ENCODE data around the gene SFRP5. TPM values are rescaled to one million over a fixed set of nuclear protein-coding genes. Genes with fewer than 3 reads are reported as not detected.

SFRP5 gene
- total RNA-seq, 4 donors from 2014 or later = 0.25 to 2.2 (median 0.93) TPM; not detected in 1

- intact Hi-C loops (cut with DNase I; ENCODE audit: low total_unique reads) = no loop called here
- no peak for ATAC-seq
- no peaks in the 10 kb centered on the region for H3K27me3 ChIP-seq
Measured at GRCh38 chr10:97805949-97806348, 34.1 kb upstream of the SFRP5 start.

GRCh38 chr10:97805096-97805884, 33.5 kb upstream of the SFRP5 start:
- Histone ChIP-seq H3K9me3 (no peaks in the 10 kb centered on the region), H3K27me3 (no peaks in the 10 kb centered on the region), H3K36me3 (no peaks in the 10 kb centered on the region), H3K4me1 (peaks cover 14 to 15% of the 10 kb centered on the region in 2 donors), H3K4me3 (peak overlapping the region in 1 of 4 donors; percentile 11), H3K27ac (peak overlapping the region; percentile 41 to 74 (median 70))
- in situ Hi-C loops (cut with MboI; ENCODE audit: low sequenced_read_pairs in 4 of 4) = no loop called here
- ATAC-seq (peak; percentile 63 to 65), DNase-seq (peak; percentile 37 to 41)
- TF ChIP-seq POLR2A (IDR thresholded peaks at IDR 0.05) = no peak
- TF ChIP-seq CTCF (IDR thresholded peaks at IDR 0.05 in 4 of 5, conservative IDR thresholded peaks at IDR 0.05 in 1 of 5) = no peak
- intact Hi-C loops (cut with DNase I; ENCODE audit: low total_unique reads) = no loop called here

More at GRCh38 chr10:97805949-97806348, 34.1 kb upstream of the SFRP5 start:
- Histone ChIP-seq H3K4me3 (no peak overlapping the region), H3K4me1 (peaks cover 14 to 15% of the 10 kb centered on the region in 2 donors), H3K36me3 (no peaks in the 10 kb centered on the region), H3K9me3 (no peaks in the 10 kb centered on the region), H3K27ac (peak overlapping the region in 2 of 4 donors; percentile 69 to 71)
- TF ChIP-seq POLR2A (IDR thresholded peaks at IDR 0.05) (no peak), CTCF (IDR thresholded peaks at IDR 0.05 in 4 of 5, conservative IDR thresholded peaks at IDR 0.05 in 1 of 5) (no peak)
- no peak for DNase-seq
- in situ Hi-C loops (cut with MboI; ENCODE audit: low sequenced_read_pairs in 4 of 4) = no loop called here

GRCh38 chr10:97801422-97801821, 29.6 kb upstream of the SFRP5 start:
- Histone ChIP-seq H3K36me3 (no peaks in the 10 kb centered on the region), H3K4me3 (no peak overlapping the region), H3K4me1 (peaks cover 14 to 15% of the 10 kb centered on the region in 2 donors), H3K27ac (no peak overlapping the region), H3K9me3 (no peaks in the 10 kb centered on the region), H3K27me3 (no peaks in the 10 kb centered on the region)
- DNase-seq (no peak), ATAC-seq (no peak)
- TF ChIP-seq CTCF (IDR thresholded peaks at IDR 0.05 in 4 of 5, conservative IDR thresholded peaks at IDR 0.05 in 1 of 5) (no peak), POLR2A (IDR thresholded peaks at IDR 0.05) (no peak)
- intact Hi-C loops (cut with DNase I; ENCODE audit: low total_unique reads) = no loop called here
- in situ Hi-C loops (cut with MboI; ENCODE audit: low sequenced_read_pairs in 4 of 4) = no loop called here

GRCh38 chr10:97800474-97800873, 28.7 kb upstream of the SFRP5 start:
- Histone ChIP-seq H3K9me3 (no peaks in the 10 kb centered on the region), H3K4me3 (no peak overlapping the region), H3K36me3 (no peaks in the 10 kb centered on the region), H3K4me1 (peaks cover 7 to 9% of the 10 kb centered on the region in 2 donors), H3K27me3 (no peaks in the 10 kb centered on the region), H3K27ac (no peak overlapping the region)
- in situ Hi-C loops (cut with MboI; ENCODE audit: low sequenced_read_pairs in 4 of 4) = no loop called here
- ATAC-seq (no peak), DNase-seq (no peak)
- TF ChIP-seq POLR2A (IDR thresholded peaks at IDR 0.05) (no peak), CTCF (IDR thresholded peaks at IDR 0.05 in 4 of 5, conservative IDR thresholded peaks at IDR 0.05 in 1 of 5) (no peak)
- intact Hi-C loops (cut with DNase I; ENCODE audit: low total_unique reads) = no loop called here

Data from gastrocnemius medialis (tissue), 4 donors.